Hippocampal formation (tissue), 2 donors: Measurements from ENCODE around the gene FTO.
"Not testable (repeated sequence)": the region's sequence is repeated elsewhere in the genome, so short reads cannot be mapped to it uniquely, and the experiment has no call there.

Experiments
- DNase-seq, 2 donors: peaks; one replicate each; lab custom pipeline; 2025; lab: John Stamatoyannopoulos, UW

Gene FTO

DNA sequence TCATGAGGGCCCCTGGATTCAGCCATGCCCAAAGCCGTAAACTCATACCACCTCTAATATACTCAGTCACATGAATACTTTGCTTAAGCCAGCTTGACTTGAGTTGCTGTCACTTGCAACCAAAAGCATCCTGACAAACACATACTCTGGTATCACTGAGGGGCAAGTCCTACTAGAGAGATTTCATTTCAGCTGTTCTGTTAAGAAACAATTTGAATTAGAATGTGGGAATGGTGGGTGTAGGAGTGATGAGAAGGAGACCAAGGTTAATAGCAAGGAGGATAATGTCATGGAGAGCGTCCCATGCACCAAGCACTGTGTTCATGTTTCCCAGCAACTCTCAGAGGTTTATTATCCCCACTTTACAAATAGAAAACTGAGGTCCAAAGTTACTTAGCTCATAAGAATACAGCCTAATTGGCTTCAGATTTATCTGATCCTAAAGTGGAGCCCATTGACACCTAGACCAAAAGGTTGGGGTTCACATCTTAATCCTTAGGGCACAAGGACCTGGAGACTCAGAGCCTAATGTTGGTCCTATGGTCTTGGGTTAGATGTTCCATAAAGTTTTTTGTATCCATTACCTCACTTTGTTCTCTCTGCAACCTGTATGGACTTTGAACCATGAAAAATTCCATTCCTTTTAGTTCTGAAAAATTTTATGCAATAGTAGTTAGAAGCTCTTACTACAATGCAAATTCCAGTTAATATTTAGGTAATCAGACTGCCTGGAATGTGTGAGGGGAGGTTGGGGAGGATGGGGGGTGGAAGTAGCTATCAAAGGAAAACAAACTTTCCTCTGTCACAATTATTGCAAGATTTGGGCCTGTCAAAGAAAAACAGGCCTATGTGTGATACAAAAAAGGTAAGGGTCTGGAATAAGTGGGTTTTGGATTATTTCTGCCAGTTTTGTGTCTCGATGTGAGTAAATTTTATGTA, 476.7 kb downstream of the FTO start:
- DNase-seq = no peak

DNA sequence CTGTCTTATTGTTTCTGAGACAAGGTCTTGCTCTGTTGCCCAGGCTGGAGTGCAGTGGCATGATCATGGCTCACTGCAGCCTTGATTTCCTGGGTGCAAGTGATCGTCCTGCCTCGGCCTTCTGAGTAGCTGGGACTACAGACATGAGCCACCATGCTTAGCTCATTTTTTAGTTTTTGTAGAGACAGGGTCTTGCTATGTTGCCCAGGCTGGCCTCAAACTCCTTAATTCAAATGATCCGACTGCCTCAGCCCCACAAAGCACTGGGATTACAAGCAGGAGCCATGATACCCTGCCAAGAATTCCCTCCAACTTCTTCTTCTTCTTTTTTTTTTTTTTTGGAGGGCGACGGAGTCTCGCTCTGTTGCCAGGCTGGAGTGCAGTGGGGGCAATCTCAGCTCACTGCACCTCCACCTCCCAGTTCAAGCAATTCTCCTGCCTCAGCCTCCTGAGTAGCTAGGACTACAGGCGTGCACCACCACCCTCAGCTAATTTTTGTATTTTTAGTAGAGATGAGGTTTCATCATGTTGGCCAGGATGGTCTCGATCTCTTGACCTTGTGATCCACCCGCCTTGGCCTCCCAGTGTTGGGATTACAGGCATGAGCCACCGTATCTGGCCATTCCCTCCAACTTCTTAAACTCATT, 477.9 kb downstream of the FTO start:
- not testable (repeated sequence) for DNase-seq

DNA sequence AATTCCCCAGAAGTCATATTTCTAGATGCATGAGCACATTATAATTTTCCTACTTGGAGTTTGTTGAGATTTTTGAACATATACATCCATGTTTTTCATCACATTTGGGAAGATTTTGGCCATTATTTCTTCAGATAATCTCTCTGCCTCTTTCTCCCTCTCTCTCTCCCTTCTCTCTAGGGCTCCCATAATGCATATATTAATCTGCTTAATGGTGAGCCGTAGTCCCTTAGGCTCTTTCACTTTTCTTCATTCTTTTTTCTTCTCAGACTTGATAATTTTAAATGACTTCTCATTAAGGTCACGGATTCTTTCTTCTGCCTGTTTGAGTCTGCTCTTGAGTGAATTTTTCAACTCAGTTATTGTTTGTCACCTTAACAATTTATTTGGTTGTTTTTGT, 481.1 kb downstream of the FTO start:
- no peak for DNase-seq

DNA sequence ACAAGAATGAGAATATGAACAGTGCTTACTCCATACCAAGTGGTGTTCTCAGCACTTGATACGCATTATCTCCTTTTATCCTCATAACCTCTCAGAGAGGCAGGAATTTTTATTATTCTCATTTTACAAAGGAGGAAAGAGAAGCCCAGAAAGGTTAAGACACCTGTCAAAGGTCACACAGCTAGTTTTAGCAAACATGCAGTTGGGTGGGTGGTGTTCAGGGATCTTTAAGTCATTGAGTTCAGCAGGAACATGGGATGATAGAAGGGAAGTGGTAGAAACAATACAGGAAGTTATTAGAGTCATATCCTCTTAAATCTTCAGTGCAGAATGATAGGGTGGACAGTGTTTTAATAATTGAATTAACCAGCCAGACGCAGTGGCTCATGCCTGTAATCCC, 487.2 kb downstream of the FTO start:
- DNase-seq = no peak

DNA sequence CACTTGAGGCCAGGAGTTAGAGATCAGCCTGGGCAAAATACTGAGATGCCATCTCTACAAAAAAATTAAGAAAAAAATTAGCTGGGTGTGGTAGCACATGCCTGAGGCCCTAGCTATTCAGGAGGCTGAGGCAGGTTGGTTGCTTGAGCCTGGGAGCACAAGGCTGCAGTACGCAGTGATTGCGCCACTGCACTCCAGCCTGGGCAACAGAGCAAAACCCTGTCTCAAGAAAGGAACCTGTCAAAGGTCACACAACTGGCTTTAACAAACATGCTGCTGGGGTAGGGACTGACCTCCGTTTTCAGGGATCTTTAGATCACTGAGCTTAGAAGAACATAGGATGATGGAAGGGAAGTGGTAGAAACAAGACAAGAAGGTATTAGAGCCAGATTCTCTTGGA, 487.6 kb downstream of the FTO start:
- no peak for DNase-seq

DNA sequence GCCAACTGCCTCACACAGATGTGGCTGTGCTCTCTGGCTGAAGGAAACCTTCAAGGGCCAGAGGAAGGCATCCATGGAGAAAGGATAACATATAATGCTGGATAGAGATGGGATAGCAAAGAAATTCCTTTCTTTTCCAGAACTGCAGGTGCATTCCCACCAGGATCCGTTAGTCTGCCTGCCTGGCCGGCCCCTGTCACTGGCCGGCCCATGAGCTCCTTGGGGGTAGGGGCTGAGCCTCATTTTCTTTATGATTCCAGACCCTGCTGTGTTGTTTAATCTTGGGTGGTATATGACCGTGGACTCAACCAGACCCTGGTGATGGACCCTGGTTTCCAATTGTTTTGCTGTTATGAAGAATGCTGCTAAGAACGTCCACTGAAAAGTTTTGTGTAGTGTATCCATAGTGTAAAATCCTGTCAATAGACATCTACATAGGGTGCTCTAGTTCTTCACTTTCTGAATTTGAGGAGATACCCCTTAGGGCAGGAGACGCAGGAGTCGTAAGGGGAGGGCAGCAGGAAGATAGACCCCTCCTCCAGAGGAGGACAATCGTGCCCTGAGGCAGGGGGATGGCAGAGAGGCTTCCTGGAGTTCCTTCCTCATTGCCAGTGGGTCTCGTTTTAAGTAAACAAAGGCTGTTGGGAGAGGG, 489.2 kb downstream of the FTO start:
- no peak for DNase-seq

DNA sequence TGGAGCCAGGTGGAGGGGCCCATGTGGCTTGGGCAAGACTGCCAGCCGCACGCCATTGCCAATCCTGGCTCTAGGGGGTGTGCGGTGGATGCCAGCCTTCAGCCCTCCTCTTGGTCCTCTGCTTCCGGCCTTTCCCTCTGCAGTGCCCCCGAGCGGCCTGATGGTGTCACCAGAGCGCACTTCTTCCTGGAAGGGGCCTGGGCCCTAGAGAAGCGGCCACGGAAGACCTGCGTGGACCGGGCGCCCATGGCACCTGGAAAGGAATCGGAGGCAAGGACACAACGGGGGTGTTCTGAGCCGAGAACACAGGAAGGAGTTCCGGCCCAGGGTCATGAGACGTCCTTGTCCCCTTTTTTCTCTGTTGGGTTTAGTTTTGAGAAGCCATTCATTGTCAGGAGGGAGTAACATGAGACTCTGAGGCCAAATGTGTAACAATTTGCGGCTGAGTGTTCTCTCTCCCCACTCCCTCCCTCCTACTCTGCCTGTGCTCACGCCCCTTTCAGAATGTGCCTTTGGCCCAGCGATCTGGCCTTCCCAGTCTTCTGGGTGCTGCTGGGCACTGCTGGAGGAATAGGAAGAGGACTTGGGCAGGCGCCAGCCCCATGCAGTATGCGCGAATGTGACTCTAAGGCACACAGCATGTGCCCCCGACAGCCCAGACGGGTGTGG, 489.8 kb downstream of the FTO start:
- DNase-seq = peak in 1 of 2 donors; percentile 34

DNA sequence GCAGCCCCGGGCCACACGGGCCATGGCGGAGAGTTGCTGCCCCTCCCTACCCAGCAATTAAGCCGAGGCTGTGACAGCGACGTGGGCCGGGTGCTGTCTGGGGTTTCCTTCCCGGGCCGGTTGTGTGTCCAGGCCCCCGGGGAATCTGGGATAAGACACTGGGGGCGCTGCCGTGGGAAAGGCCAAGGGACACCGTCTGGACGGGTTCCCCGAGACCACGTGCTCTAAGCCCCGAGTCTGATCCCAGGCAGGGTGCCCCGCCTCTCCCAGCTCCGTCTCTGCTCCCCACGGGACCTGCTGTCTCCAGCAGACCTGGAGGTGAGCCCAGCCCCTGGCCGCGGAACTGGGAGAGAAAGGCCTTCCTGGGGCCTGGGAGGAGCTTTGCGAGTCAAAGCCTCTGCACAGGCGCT, 490.4 kb downstream of the FTO start:
- peak; percentile 8 to 39 for DNase-seq

DNA sequence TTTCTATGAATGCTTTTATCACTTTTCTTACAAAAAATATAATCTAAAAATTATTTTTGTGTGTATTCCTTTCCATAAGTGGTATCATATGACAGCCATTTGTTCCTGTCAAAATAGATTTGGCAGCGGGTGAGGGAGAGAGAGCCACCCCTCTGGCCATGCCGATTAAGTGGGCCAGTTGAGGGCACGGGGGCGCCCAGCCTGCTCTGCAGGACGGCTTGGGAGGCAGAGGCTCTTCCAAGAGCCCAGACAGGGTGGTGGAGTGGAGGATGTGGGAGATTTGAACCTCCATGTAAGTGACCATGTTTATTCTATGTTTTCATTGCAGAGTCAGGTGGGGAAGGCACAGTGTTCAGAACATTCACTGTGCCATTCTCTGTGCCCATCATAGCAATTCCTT, 493.8 kb downstream of the FTO start:
- DNase-seq = no peak

DNA sequence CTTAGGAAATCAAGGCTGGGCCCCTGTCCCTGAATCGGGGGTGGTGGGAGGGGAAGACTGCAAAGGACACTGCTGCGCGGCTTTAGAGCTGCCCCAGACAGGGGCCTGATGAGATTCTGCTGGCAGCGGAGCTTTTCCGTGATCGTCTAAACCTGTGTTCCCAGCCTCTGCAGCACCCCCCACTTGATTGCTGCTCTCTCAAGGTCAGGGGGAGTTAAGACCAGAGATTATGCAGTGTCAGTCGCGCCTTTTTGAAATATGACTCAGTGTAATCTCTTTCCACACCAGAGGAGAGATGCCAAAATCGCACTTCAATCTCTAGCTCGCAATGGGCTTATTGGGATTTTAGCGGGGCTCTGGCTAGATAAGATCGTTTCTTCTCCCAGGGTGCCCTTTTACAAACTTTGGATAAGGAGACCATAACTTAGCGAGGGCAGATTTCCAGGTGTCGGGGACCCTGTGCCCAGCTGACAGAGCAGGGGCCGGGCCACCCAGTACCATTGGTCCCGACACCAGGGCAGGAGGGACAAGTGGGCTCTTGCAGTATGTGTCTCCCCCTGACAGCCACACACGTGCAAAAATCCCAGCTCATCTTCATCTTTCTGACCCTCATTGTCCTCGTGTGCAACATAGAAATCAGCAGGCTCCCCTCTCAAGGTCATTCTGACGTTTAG, 495.7 kb downstream of the FTO start:
- DNase-seq = no peak

DNA sequence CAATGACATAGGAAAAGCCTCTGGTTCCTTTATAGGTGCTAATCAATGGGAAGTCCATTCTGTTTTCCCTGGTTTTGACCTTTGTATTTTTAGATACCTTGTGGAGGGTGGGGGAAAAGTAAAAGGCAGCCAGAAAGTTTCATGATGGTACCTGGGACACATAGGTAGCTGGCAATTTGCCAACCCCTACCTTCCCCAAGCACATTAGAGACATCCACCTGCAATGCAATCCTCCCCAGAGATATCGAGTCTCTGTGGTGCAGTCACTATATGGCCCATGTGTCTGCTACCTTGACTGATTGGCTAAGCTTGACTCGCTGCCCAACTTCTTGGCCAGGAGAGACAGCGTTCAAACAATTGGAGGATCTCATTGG, 496.2 kb downstream of the FTO start:
- no peak for DNase-seq

DNA sequence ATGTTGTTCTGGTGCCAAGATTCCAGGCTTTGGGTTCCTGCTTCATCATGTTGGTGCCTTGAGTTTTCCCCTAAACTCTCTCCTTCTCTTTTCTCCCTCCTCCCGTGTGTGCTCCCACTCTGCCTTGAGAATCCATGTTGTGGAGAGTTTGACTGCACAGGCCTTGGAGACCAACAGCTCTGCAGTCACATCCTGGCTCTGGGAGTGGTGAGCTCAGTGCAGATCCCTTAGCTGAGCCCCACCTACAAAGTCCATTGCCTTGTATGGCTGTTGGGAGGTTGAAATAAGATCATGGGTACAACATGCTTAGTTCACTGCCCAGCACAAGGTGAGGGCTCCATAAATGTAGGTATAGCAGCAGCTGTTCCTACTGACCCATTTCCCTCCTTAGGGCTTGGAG, 496.8 kb downstream of the FTO start:
- DNase-seq = no peak

DNA sequence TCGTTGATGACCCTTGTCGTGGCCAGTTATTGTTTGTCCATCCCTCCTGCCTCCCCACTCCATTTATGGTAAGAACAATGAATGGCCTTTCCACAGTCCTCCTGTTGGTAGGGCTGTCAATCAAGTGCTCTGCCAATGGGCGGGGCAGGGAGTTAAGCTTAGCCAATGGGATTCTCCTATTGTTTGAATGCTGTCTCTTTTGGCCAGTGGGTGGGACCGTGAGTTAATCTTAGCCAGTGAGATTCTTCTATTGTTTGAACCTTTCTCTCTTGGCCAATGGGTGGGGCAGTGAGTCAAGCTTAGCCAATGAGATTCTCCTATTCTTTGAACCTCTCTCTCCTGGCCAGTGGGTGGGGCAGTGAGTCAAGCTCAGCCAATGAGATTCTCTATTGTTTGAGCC, 497.2 kb downstream of the FTO start:
- DNase-seq = no peak
